IMR-90 (cell line): ENCODE measurements around the gene TAF6L. TPM values are rescaled to one million over a fixed set of nuclear protein-coding genes. Genes with fewer than 3 reads are reported as not detected.

Experiments used
- ATAC-seq: fragments of 200-7000 bp; cut with Tn5 transposase; 2 replicates; pipeline ENCODE4 v1.9.1; 2020; ENCODE audit warnings: low read depth, mild to moderate bottlenecking, moderate library complexity
- BruUV-seq: library from RNA; stranded (reverse); fragments of 400-500 nt; replicated peaks from 2 replicates; lab custom pipeline; 2021; lab: Mats Ljungman, UMichigan
- CTCF ChIA-PET: fragments of 300-600 bp; formaldehyde crosslinking; extraction: SDS; loops from one replicate; lab custom pipeline; 2021; ENCODE audit warnings: antibody characterized with exemption; lab: Yijun Ruan, JAX
- POLR2A ChIA-PET: fragments of 300-600 bp; sonication (Branson Sonifier 250); formaldehyde crosslinking; loops from one replicate; lab custom pipeline; 2022; ENCODE audit warnings: antibody characterized with exemption; ENCODE audit not compliant: unreplicated experiment; lab: Charles Lee
- DNase-seq: peaks from one replicate; pipeline ENCODE4 v3.0.0; 2013
- H2AFZ ChIP-seq: replicated peaks from 2 replicates; pipeline ENCODE3; 2013; ENCODE audit warnings: low read length, mild to moderate bottlenecking; ENCODE audit not compliant: poor library complexity
- H2AK5ac ChIP-seq: 2 replicates; pipeline ENCODE4 v1.6.1; 2013; ENCODE audit warnings: low read depth, low read length, inconsistent platforms
- H2AK9ac ChIP-seq: replicated peaks from 2 replicates; pipeline ENCODE3; 2013; ENCODE audit warnings: mild to moderate bottlenecking, low read depth, low read length, moderate library complexity; ENCODE audit not compliant: poor library complexity
- H2BK120ac ChIP-seq: 2 replicates; pipeline ENCODE4 v1.6.1; 2013; ENCODE audit warnings: low read depth, low read length, inconsistent platforms
- H2BK15ac ChIP-seq: 3 replicates; pipeline ENCODE4 v1.6.1; 2013; ENCODE audit warnings: low read depth, low read length, inconsistent platforms
- H2BK20ac ChIP-seq: 2 replicates; pipeline ENCODE4 v1.6.1; 2013; ENCODE audit warnings: low read depth, mild to moderate bottlenecking, inconsistent platforms, low read length, moderate library complexity
- H2BK5ac ChIP-seq: 2 replicates; pipeline ENCODE4 v1.6.1; 2013; ENCODE audit warnings: mild to moderate bottlenecking, low read depth, low read length, inconsistent platforms; ENCODE audit not compliant: poor library complexity, severe bottlenecking
- H3K14ac ChIP-seq: replicated peaks from 2 replicates; pipeline ENCODE4 v1.6.1; 2013; ENCODE audit warnings: low read depth, low read length, inconsistent platforms
- H3K18ac ChIP-seq: 2 replicates; pipeline ENCODE4 v1.6.1; 2013; ENCODE audit warnings: low read depth, low read length, control low read depth
- H3K23ac ChIP-seq: 2 replicates; pipeline ENCODE4 v1.6.1; 2013; ENCODE audit warnings: low read depth, low read length, inconsistent platforms
- H3K27ac ChIP-seq: 2 replicates; pipeline ENCODE4 v1.5.1; 2013; ENCODE audit warnings: mild to moderate bottlenecking, control low read depth, low read length; ENCODE audit not compliant: insufficient read depth
- H3K27me3 ChIP-seq: 2 replicates; pipeline ENCODE4 v1.6.1; 2013; ENCODE audit warnings: low read length; ENCODE audit not compliant: control insufficient read depth, insufficient read depth
- H3K36me3 ChIP-seq: 2 replicates; pipeline ENCODE4 v1.6.1; 2013; ENCODE audit warnings: low read length, mixed read lengths; ENCODE audit not compliant: control insufficient read depth, insufficient read depth
- H3K4ac ChIP-seq: 2 replicates; pipeline ENCODE4 v1.6.1; 2013; ENCODE audit warnings: low read depth, low read length, inconsistent platforms
- H3K4me1 ChIP-seq: 2 replicates; pipeline ENCODE4 v1.6.1; 2013; ENCODE audit warnings: low read length, mixed read lengths; ENCODE audit not compliant: control insufficient read depth, insufficient read depth
- H3K4me2 ChIP-seq: 2 replicates; pipeline ENCODE4 v1.6.1; 2013; ENCODE audit warnings: low read depth, mild to moderate bottlenecking, control low read depth, low read length, moderate library complexity
- H3K4me3 ChIP-seq: 2 replicates; pipeline ENCODE4 v1.5.1; 2013; ENCODE audit warnings: low read depth, mild to moderate bottlenecking, control low read depth, low read length, moderate library complexity; ENCODE audit not compliant: insufficient read depth
- H3K56ac ChIP-seq: 2 replicates; pipeline ENCODE4 v1.6.1; 2013; ENCODE audit warnings: low read length, inconsistent platforms; ENCODE audit not compliant: insufficient read depth; ENCODE audit errors: extremely low read depth
- H3K79me1 ChIP-seq, 2 experiments: 2 replicates each; pipeline ENCODE4 v1.6.1; 2013; ENCODE audit warnings: low read length in 2 of 2, inconsistent platforms in 1 of 2, low read depth in 1 of 2
- H3K9ac ChIP-seq: 2 replicates; pipeline ENCODE4 v1.6.1; 2013; ENCODE audit warnings: low read depth, low read length, control low read depth
- H3K9me1 ChIP-seq: 2 replicates; pipeline ENCODE4 v1.6.1; 2013; ENCODE audit warnings: low read length, inconsistent platforms; ENCODE audit not compliant: insufficient read depth
- H3K9me3 ChIP-seq: 2 replicates; pipeline ENCODE4 v1.6.1; 2013; ENCODE audit warnings: low read length; ENCODE audit not compliant: control insufficient read depth, insufficient read depth
- H4K20me1 ChIP-seq: 2 replicates; pipeline ENCODE4 v1.6.1; 2013; ENCODE audit warnings: low read length, inconsistent platforms; ENCODE audit not compliant: insufficient read depth
- H4K5ac ChIP-seq: 2 replicates; pipeline ENCODE4 v1.6.1; 2013; ENCODE audit warnings: mild to moderate bottlenecking, low read depth, low read length, control low read depth
- H4K8ac ChIP-seq, 2 experiments: 2 replicates each; pipeline ENCODE4 v1.6.1; 2013; ENCODE audit warnings: low read depth in 2 of 2, low read length in 2 of 2, control low read depth in 1 of 2, inconsistent platforms in 1 of 2
- H4K91ac ChIP-seq: 2 replicates; pipeline ENCODE4 v1.6.1; 2013; ENCODE audit warnings: low read depth, low read length, inconsistent platforms; ENCODE audit not compliant: insufficient read depth
- BHLHE40 ChIP-seq: fragments of 150-350 bp; IDR thresholded peaks from 2 replicates; pipeline ENCODE4 v1.6.1; 2016; ENCODE audit warnings: mild to moderate bottlenecking, low read depth, low read length
- CEBPB ChIP-seq: IDR thresholded peaks from 2 replicates; pipeline ENCODE4 v1.6.1; 2012; ENCODE audit warnings: low read depth, low read length, improper control_type of control experiment
- MAZ ChIP-seq: IDR thresholded peaks from 2 replicates; pipeline ENCODE4 v1.6.1; 2012; ENCODE audit warnings: low read depth, mild to moderate bottlenecking, low read length, improper control_type of control experiment, moderate library complexity, borderline replicate concordance
- MXI1 ChIP-seq: IDR thresholded peaks from 2 replicates; pipeline ENCODE4 v1.6.1; 2012; ENCODE audit warnings: low read depth, mild to moderate bottlenecking, low read length, moderate library complexity, borderline replicate concordance
- POLR2A ChIP-seq: IDR thresholded peaks from 2 replicates; pipeline ENCODE4 v1.6.1; 2012; ENCODE audit warnings: mild to moderate bottlenecking, low read depth, low read length
- RCOR1 ChIP-seq: IDR thresholded peaks from 2 replicates; pipeline ENCODE4 v1.6.1; 2012; ENCODE audit warnings: mild to moderate bottlenecking, low read length, improper control_type of control experiment; ENCODE audit not compliant: insufficient replicate concordance
- RFX5 ChIP-seq: IDR thresholded peaks from 2 replicates; pipeline ENCODE4 v1.8.0; 2012; ENCODE audit warnings: low read depth, mild to moderate bottlenecking, low read length, moderate library complexity
- USF2 ChIP-seq: fragments of 150-350 bp; IDR thresholded peaks from 2 replicates; pipeline ENCODE4 v1.6.1; 2017; ENCODE audit warnings: mild to moderate bottlenecking, antibody characterized with exemption, low read length, low read depth
- WGBS, 2 experiments: methylation state at CpG; one replicate each; pipeline versions ENCODE4 v1.1.5 to v1.1.7; 2013; ENCODE audit warnings: missing lambda C conversion rate in 2 of 2; ENCODE audit not compliant: insufficient read length in 1 of 2; ENCODE audit errors: extremely low coverage in 2 of 2; 5-methylcytosine and 5-hydroxymethylcytosine counted together
- dilution Hi-C: fragments of 300-500 bp; cut with HindIII; formaldehyde crosslinking; loops from one replicate; pipeline ENCODE4 v1.14.3; 2018; ENCODE audit warnings: low sequenced_read_pairs; ENCODE audit not compliant: unreplicated experiment
- in situ Hi-C: fragments of 300-500 bp; cut with MboI; formaldehyde crosslinking; loops from 3 replicates; pipeline ENCODE4 v1.14.3; 2019; ENCODE audit warnings: low sequenced_read_pairs, inconsistent platforms, mixed read lengths
- intact Hi-C: fragments of 100-400 bp; cut with micrococcal nuclease; formaldehyde crosslinking; loops from 2 replicates; pipeline ENCODE4 v1.10.0; 2022
- polyA plus RNA-seq, 3 experiments: library from polyadenylated mRNA; depleted of rRNA; stranded (reverse); fragments of >200 nt; gene quantifications; 2 replicates each; pipeline ENCODE4 v1.2.3, GENCODE V29; 2012; ENCODE audit warnings: low replicate concordance in 1 of 3
- total RNA-seq: library from RNA; depleted of rRNA; stranded (reverse); fragments of >200 nt; gene quantifications from 2 replicates; pipeline ENCODE4 v1.2.3, GENCODE V29; 2012

TAF6L gene
- total and polyA plus RNA-seq, 2 of the 4 experiments (the other 2 are of a cell fraction) = 9.5 to 13.5 TPM

GRCh38 chr11:62752177-62752785, 18.9 kb upstream of the TAF6L start:
- no peaks in the 10 kb centered on the region for H4K20me1 ChIP-seq
- H2AFZ ChIP-seq = no peak overlapping the region
- H4K8ac ChIP-seq = no peak overlapping the region
- H3K27ac ChIP-seq = no peak overlapping the region
- no peaks in the 10 kb centered on the region for H3K4me1 ChIP-seq
- TF ChIP-seq MAZ = no peak
- no peak for TF ChIP-seq BHLHE40
- TF ChIP-seq RCOR1 = no peak
- TF ChIP-seq POLR2A = no peak
- TF ChIP-seq USF2 = no peak
- no peak for TF ChIP-seq CEBPB
- no peak for TF ChIP-seq RFX5
- TF ChIP-seq MXI1 = no peak
- H3K9ac ChIP-seq = no peak overlapping the region
- no peak overlapping the region for H2BK5ac ChIP-seq
- 94% methylated on average over 3 of the region's 14 CpGs; no CpG with 5 or more reads in 1 of the 2 experiments for WGBS, 2 experiments
- H2AK5ac ChIP-seq = no peak overlapping the region
- POLR2A ChIA-PET = no interaction called here
- H3K9me3 ChIP-seq = no peaks in the 10 kb centered on the region
- H3K14ac ChIP-seq = no peak overlapping the region
- peaks cover 3% of the 10 kb centered on the region; the same call in 1 of the 2 replicates for H3K9me1 ChIP-seq
- H3K27me3 ChIP-seq = no peaks in the 10 kb centered on the region
- H3K23ac ChIP-seq = no peak overlapping the region
- H3K4me2 ChIP-seq = no peak overlapping the region
- no peak overlapping the region for H2BK20ac ChIP-seq
- H3K4me3 ChIP-seq = no peak overlapping the region
- no peak overlapping the region for H2AK9ac ChIP-seq
- H4K91ac ChIP-seq = no peak overlapping the region
- no peak overlapping the region for H2BK15ac ChIP-seq
- H3K18ac ChIP-seq = no peak overlapping the region
- no TSS peak for BruUV-seq
- CTCF ChIA-PET = no interaction called here
- no peak overlapping the region for H3K56ac ChIP-seq
- H3K4ac ChIP-seq = no peak overlapping the region
- in situ Hi-C loops (no loop called here), intact Hi-C loops (no loop called here), dilution Hi-C loops (no loop called here)
- no peak for DNase-seq
- H3K36me3 ChIP-seq = peaks cover 13% of the 10 kb centered on the region
- H2BK120ac ChIP-seq = no peak overlapping the region
- peaks cover 20 to 41% of the 10 kb centered on the region in 2 experiments for H3K79me1 ChIP-seq
- ATAC-seq = no peak
- H4K5ac ChIP-seq = no peak overlapping the region
